HG03460 (cell line): ENCODE measurements around the gene TTBK2.
"Not testable (repeated sequence)": the region's sequence is repeated elsewhere in the genome, so short reads cannot be mapped to it uniquely, and the experiment has no call there.

Experiments
- ATAC-seq: cut with Tn5 transposase; IDR thresholded peaks from one replicate; pipeline ENCODE4 v1.9.1; 2021; ENCODE audit not compliant: unreplicated experiment

Gene TTBK2

DNA sequence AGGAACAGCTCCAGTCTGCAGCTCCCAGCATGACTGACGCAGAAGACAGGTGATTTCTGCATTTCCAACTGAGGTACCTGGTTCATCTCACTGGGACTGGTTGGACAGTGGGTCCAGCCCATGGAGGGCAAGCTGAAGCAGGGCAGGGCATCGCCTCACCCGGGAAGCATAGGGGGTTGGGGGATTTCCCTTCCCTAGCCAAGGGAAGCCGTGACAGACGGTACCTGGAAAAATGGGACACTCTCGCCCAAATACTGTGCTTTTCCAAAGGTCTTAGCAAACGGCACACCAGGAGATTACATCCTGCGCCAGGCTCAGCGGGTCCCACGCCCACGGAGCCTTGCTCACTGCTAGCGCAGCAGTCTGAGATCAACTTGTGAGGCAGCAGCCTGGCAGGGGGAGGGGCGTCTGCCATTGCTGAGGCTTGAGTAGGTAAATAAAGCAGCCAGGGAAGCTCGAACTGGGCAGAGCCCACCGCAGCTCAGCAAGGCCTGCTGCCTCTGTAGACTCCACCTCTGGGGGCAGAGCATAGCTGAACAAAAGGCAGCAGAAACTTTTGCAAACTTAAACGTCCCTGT, 156.3 kb downstream of the TTBK2 start:
- not testable (repeated sequence) for ATAC-seq

DNA sequence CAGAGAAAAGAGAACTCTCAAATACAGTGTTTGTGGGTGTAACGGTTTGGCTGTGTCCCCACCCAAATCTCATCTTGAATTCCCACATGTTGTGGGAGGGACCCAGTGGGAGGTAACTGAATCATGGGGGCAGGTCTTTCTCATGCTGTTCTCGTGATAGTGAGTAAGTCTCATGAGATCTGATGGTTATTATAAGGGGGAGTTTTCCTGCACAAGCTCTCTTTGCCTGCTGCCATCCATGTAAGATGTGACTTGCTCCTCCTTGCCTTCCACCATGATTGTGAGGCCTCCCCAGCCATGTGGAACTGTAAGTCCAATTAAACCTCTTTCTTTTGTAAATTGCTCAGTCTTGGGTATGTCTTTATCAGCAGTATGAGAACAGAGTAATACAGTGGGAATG, 158.8 kb downstream of the TTBK2 start:
- ATAC-seq = not testable (repeated sequence)

DNA sequence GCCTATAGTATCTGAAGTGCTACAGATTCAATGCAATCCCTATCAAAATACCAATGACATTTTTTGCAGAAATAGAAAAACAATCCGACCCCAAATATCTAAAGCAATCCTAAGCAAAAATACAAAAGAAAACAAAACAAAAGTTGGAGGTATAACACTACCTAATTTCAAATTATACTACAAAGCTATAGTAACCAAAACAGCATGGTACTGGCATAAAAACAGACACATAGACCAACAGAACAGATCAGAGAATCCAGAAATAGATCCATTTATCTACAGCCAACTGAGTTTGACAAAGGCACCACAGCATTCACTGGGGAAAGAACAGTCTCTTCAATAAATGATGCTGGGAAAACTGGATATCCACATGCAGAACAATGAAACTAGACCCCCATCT, 159.8 kb downstream of the TTBK2 start:
- no peak for ATAC-seq

DNA sequence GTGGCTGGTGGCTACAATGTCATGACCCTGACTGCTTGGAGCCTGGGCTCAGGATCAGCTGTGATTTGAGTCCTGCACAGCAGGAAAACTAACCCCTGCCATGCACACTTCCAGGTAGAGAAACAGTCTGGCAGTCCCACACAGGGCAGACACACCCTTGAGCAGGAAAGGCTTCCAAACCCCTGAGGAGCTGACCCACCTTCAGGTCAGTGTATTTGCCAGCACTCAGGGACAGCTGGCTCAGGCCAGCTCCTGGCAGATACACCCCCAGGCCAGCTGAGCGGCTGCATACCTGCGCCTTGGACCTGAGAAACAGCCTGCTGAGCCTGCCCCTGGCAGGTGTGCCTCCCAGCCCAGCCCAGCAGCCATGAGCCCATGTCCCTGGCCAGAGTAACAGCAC, 161.5 kb downstream of the TTBK2 start:
- no peak for ATAC-seq

DNA sequence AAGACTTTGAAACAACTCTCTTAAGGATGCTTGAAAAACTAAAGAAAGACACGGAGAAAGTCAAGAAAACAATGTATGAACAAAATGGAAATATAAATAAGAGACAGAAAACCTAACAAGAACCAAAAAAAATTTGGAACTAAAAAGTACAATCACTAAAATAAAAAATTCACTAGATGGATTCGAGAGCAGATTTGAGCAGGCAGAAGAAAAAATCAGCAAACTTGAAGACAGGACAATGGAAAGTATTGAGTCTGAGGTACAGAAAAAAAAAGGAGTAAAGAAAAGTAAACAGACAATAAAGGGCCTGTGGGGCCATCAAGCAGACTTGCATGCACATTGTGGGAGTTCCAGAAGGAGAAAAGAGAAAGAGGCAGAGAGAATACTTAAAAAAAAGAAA, 170.3 kb downstream of the TTBK2 start:
- ATAC-seq = no peak

DNA sequence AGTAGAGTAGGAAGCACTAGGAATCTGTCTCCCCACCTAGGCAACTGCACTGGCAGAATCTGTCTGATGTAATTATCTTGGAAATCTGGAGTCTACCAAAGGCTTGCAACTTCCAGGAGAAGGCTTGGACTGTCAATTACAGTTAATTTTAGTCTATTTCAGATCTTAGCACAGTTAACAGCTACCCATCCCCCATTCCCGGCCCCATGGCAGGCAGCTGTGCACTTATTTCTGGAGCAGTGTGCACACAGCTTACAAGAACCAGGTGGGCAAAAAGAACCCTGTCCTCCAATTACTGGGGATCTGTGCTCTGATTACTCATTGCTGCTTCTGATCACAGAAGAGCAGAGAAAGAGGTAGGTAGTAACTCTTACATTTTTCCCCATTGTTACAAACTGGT, 171.3 kb downstream of the TTBK2 start:
- ATAC-seq = no peak

DNA sequence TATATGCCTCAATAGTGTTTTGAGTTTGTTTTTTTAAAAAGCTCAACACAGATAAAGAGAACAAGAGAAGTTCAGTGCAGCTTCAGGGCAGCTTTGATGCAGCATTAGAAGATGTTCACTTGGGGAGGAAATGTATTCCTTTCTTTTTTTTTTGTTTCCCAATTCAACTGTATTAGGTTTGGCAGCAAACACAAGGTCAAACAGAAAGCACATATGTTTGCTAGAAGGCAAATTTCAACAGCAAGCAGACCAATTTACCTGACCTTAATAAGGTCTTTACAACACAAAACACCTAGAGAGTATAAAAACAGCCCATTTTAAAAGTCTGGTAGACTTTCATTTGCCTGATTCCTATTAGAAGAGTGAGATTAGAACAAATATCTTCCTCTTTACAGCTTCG, 176.4 kb downstream of the TTBK2 start:
- ATAC-seq = no peak

DNA sequence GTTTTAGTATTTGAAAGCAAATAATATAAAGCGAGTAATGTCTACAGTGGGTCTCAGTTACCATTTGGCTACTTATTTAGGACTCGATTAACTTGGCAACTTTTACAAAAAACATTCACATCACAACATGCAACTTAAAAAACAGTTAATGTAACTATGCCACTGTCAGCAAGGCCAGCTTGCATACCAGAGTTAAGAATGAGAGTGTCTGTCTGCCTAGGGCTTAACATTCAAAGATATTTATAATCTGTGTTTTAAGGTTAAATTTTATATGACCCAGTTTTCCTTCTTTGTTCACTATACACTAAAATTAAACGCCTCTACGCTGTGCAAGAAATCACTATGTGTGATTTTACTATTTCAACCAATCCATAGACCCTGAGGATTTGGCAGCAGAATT, 178.4 kb downstream of the TTBK2 start:
- no peak for ATAC-seq

DNA sequence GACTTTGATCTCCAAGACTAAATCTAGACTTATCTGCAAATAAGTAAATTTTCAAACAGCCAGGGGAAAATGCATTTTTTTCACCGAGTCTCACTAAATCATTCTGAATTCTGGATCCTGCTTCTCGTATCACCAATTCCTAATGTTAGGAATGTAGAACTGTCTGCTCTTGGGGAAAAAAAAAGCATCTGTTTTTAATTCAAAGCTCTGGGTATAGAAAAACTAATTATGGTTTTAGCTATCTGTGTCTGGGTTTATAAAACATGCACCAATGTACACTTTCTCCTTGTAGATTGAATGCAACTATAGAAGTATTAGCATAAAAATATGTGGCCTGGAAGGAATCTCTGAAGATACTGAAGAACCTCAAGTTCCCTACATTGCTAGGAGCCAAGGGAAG, 178.9 kb downstream of the TTBK2 start:
- ATAC-seq = no peak

DNA sequence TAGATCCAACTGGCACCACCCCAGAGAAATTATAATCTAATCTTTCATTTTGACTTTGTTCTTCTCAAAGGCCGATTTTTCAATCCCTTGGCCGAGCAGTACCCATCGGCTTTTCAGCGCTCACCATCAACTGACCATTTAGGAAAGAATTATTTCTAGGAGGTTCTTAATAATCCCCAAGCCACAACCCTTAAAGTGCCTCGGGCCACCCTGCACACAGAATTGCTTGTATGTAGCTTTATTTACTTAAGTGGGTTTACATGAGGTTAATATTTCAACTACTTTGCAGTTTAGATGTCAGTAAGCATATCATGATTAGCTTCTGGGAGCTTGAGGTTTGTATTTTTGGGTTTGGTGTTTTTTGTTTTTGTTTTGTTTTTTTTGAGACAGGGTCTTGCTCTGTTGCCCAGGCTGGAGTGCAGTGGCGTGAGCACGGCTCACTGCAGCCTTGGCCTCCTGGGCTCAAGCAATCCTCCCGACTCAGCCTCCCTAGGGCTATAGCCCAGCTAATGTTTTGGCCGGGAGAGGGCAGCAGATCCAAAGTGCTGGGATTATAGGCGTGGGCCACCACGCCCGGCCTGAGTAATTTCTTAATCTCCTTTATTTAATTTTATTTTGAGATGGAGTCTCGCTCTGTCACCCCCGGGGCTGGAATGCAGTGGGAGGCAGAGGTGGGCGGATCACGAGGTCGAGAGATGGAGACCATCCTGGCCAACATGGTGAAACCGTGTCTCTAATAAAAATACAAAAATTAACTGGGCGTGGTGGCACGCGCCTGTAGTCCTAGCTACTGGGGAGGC, 182.8 kb downstream of the TTBK2 start:
- ATAC-seq = no peak

DNA sequence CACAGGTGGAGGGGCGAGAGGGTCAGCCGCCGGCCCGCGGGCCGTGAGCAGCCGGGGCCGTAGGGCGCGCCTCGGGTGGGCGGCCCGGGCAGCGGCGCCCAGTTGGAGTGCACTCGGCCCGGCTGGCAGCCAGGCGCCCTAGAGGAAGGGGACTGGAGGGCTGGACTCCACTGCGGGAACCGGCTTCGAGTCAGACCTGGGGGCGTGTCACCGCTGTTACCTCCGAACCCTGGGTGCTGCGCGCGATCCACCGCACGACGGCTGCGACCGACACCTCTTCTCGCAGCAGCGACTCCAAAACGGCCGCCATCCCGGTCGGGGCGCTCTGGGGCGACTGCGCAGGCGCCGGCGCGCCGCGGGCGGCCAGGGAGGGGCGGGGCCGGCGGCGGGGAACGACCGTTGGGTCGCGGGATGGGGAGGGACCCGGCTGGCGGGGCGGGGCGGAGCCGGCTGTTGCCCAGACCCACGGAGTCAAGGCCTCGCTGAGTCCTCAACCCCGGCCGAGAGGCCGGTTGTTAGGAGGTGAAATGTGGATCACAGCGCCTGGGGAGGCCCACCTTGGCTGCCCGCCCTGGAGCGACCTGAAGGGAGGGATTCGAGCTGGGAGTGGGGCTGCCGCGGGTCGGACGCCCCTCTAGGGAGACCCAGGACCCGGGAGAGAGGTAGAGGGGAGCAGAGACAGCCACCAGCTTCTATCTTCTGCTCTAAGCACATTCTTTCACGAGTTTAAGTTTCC, 183.6 kb downstream of the TTBK2 start, which contains the start of gene CDAN1:
Gene CDAN1 (minus strand): TSS at position 336 of the 736 bp plus-strand sequence. CDS start 26 bp downstream, at position 310.
- peak; percentile 76 for ATAC-seq

DNA sequence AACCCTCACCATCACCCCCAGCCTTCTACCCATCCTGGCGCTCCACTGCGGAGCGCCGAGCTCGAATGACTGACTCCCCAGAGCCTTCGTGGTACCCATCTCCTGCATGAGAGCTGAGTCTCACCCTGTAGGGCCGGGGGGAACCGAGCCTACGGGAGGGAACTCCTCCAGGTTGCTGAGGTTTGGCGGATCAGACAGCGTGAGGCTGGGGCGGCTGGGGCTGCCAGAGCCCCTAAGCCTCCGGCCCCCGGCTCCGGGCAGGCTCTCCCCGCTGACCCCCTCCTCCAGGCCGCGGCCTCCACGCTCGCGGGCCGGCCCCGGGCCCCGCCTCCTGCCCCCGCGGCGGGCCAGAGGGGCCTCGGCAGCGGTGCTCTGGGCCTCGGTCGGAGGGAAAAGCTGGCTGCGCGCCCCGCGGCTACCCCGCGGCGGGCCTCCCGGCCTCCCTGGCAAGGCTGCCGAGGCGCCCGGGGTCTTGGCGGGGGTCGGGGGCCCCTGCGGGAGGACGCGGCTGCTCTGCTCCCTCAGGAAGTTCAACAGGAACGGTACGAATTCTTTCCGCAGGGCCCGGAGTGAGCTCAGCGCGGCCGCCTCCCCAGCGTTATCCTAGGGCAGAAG, 184.3 kb downstream of the TTBK2 start:
- peak; percentile 36 for ATAC-seq

DNA sequence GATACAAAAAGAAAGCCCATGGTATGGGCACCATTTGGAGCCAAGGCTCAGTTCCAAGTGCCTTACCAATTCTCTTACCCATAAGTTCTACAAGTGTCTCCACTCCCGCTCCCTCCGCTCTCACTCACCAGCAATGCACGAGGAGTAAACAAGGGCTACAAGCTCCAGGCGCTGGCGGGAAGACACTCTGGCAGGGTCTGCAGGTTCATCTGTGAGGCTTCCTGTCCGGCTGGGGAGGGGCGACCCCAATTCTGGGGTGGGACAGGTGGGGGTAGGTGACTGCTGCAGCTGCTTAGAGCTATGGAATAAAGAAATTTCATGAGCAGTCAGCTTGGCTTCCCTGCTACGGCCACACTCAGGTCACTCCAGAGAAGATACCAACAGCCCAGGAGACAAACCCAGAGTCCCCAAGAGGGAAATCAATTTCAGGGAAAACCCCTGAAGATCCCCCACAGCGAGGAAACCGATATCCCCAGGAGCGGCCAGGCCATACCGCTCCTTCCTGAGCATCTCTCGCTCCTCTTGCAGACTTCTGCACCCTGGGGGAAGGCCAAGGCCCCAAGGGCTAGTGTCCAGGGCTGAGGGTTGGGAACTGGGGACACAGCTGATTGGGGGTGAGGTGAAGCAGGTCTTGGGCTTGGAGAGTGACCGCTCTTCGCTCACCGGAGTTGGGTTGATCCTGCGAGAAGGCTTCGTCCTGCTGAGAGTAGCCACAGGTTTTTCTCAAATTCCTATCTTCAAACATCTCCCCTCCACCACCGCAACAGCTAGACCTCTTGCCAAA, 185.0 kb downstream of the TTBK2 start:
- no peak for ATAC-seq

DNA sequence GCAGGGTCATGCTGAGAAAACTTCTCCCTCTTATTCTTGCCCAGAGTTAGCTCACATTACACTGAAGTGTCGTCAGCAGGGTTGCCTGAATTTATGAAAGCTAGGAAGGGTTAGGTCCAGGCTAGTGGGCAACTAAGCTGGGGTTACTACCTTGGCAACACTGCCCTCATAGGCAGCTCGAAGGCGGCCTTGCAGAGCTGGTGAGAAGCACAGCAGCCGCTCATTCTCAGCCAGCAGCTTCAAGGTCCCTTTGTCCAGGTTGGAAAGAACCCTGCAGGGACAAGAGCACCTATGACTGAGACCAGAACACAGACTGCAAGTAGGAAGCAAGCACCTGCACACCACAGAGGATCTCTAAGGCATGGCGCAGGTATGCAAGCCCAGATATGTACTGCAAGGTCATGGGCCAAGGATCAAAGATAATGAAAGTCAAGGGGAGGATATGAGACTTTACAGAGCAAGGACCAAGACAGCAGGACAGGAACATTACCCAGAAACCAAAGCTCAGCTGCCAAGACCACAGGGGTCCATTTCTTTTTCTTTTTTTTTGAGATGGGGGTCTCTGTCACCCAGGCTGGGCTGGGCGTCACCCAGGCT, 186.4 kb downstream of the TTBK2 start:
- no peak for ATAC-seq

DNA sequence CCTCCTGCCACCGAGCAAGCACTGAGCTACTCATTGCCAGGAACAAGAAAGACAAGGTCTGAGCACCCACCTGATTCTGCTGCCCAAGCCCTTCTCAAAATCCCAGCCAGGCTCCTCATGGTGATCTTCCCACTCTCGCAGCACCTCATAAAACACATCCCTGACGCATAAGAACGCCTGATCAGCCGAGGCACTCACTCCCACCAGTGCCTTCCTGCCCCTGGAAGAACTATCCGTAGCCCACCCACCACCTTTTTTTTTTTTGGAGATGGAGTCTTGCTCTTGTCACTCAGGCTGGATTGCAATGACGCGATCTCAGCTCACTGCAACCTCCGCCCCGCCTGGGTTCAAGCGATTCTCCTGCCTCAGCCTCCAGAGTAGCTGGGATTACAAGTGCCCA, 187.6 kb downstream of the TTBK2 start:
- no peak for ATAC-seq

DNA sequence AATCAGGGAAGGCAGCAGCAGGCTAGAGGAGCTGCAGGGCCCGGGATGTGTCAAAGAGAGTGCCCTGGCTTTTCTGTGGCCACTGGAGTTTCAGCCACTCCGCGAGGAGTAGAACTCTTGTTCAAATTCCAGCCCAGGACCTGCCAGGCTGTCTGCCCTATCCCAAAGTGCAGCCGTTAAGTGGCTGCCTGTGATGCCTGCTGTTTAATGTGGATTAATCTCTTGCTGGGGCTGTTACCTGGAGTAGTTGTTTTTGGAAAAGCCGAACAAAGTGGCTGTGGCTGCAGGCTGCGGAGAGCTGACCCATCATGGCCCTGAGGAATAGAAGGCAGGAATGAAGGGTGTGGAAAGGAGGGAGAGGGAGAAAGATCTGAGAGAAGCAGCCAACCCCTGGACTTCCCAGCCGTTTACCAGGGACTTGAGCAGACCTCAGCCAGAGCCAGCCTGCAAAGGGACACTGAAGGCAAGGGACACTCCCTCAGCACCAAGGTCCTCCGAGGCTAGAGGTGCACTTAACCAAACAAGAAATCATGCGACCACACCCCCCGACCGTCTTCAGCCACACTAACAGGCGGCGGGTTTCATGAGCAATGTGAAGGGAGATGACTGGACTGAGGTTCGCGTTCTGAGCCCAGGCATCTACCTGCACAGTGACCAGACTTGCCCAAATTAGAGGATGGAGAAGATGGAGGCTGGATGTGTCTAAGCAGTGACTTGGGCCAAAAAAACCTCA, 188.3 kb downstream of the TTBK2 start:
- ATAC-seq = no peak

DNA sequence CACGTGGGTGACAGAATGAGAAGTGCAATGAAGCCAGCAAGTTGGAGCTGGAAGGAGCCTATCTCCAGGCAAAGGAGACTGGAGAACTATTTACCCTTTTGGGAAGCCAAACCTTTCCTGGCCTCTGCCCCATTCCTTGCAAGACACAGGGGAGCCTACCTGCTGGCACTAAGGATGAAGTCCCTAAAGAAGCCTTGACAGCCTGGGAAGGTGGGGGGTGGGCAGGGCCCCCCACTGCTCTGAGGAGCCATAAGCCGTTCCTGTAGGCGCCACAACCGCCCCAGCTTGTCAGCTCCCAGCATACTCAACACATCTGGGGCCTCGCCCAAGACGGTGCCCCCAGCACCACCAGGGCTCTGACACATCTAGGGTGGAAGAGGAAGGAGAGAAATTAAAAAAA, 189.1 kb downstream of the TTBK2 start:
- ATAC-seq = no peak

DNA sequence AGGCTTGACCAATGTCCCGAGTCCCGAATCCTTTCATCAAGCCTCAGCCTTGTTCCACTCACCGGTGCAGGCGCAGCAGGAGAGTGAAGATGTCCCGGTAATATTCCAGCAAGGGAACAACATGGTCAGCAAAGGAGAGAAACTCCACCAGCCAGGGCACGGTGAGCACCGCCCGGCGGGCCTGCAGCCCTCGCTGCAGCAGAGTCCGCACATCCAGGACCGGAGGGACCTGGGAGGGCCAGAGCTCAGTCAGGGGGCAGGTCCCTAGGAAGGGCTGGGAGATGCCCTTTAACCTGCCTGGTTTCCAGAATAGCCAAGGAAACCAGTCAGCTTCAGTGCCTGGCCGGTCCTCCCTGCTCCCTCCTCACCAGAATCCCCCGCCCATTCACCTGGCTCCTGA, 190.0 kb downstream of the TTBK2 start:
- no peak for ATAC-seq

DNA sequence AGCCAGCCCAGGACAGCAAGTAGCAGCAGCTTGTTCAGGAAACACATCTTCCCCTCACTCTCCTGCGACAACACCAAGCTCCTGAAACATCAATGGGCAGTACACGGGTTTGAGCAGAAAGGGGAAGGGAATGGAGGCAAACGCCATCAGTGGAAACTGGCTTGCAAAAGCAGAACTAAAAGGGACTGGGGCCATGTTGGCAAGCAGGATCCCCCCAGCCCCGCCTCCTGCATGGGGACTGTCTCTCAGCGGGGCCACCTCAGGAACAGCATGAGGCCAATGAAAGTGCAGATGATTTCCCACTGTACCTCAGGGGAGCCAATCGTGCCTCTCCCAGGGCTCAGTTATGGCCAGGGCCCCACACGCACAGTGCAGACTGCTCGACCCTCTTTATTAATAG, 190.4 kb downstream of the TTBK2 start:
- no peak for ATAC-seq

DNA sequence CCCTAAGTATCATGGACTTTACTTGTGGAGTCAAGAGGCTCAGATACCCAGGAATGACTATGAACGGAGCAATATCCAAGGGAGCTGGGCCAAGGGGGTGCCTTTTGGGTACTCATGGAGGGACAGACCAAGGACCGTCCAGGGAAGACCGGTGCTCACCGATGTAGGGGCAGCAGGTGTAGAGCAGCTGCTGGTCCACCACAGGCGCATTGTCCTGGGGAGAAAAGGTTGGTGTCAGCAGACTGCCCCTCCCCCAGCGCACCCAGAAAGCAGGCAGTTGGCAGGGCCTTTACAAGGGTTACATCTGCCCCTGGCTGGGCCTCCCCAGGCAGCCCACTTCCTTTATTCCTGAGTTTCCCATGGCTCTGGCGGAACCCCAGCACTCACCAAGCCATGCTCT, 191.2 kb downstream of the TTBK2 start:
- ATAC-seq = no peak
